SK-N-SH (cell line): ENCODE data around the gene VAMP2.

Source experiments
- ELF1 ChIP-seq: IDR thresholded peaks from 2 replicates; pipeline ENCODE4 v1.4.0; 2012
- EZH2phosphoT487 ChIP-seq: fragments of 200-600 bp; sonication (generic); IDR thresholded peaks from 2 replicates; pipeline ENCODE4 v1.6.1; 2017; ENCODE audit warnings: low read depth, mixed run types, mild to moderate bottlenecking, antibody characterized with exemption, moderate library complexity, borderline replicate concordance
- FOXM1 ChIP-seq: IDR thresholded peaks from 2 replicates; pipeline ENCODE4 v1.4.0; 2012; ENCODE audit warnings: low read depth, mild to moderate bottlenecking
- GABPA ChIP-seq: IDR thresholded peaks from 2 replicates; pipeline ENCODE4 v1.4.0; 2012; ENCODE audit warnings: low read depth, mild to moderate bottlenecking
- MXI1 ChIP-seq: IDR thresholded peaks from 2 replicates; pipeline ENCODE4 v1.6.1; 2012; ENCODE audit warnings: mild to moderate bottlenecking, low read depth, low read length, improper control_type of control experiment
- NRF1 ChIP-seq: IDR thresholded peaks from 2 replicates; pipeline ENCODE4 v1.6.1; 2012; ENCODE audit warnings: low read depth, mild to moderate bottlenecking, low read length
- POLR2AphosphoS5 ChIP-seq: IDR thresholded peaks from 2 replicates; pipeline ENCODE4 v1.6.1; 2012; ENCODE audit warnings: low read depth, low read length
- RAD21 ChIP-seq: IDR thresholded peaks from 2 replicates; pipeline ENCODE4 v1.6.1; 2012; ENCODE audit warnings: mild to moderate bottlenecking, low read length
- YY1 ChIP-seq: IDR thresholded peaks from 2 replicates; pipeline ENCODE4 v1.4.0; 2012; ENCODE audit warnings: low read depth, mild to moderate bottlenecking
- TF ChIP-seq, protein P1 (sequence below): fragments of 200-600 bp; sonication (generic); IDR thresholded peaks from 2 replicates; pipeline ENCODE4 v1.6.1; 2017; ENCODE audit warnings: antibody characterized with exemption, mild to moderate bottlenecking, moderate library complexity
- TF ChIP-seq, protein P2 (sequence below): IDR thresholded peaks from 2 replicates; pipeline ENCODE4 v1.4.0; 2012; ENCODE audit warnings: low read depth, borderline replicate concordance
- TF ChIP-seq, protein P3 (sequence below): IDR thresholded peaks from 2 replicates; pipeline ENCODE4 v1.6.1; 2012; ENCODE audit warnings: mild to moderate bottlenecking, low read depth, low read length, moderate library complexity

DNA sequence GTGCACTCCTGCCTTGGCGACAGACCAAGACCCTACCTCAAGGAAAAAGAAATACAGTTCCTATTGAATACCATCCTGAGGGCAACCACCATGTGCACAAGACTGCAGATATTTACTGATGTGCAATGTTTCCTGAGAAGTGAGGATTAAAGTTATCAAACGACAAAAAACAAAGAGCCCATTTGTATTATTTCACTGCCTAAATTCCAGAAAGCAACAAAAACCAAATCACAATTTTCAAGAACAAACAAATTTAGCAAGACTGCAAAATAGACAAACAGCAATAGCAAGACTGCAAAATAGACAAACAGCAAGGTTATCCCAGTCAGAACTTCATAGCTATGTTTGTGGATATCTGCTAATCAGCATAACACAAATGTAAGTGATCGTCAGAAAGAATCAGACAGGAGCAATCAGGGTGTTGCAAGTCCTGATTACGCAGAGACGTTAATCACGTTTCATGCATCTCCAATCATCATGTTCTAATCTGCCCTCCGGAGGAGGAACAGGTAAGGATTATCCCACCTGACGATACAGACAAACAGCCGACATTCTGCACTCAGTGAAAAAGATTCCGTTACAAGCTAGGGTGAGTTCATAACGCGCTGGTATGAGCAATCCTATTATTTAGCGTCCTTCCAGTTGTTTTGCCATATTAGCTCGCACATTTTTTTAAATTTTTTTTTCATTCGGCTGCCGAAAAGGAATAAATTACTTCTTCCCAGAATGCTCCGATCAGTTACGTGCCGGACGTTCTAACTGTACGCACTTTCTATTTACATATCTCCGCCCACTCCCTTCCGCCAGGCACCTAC is 10.5 kb upstream of the VAMP2 start:
- TF ChIP-seq, protein P1, sequence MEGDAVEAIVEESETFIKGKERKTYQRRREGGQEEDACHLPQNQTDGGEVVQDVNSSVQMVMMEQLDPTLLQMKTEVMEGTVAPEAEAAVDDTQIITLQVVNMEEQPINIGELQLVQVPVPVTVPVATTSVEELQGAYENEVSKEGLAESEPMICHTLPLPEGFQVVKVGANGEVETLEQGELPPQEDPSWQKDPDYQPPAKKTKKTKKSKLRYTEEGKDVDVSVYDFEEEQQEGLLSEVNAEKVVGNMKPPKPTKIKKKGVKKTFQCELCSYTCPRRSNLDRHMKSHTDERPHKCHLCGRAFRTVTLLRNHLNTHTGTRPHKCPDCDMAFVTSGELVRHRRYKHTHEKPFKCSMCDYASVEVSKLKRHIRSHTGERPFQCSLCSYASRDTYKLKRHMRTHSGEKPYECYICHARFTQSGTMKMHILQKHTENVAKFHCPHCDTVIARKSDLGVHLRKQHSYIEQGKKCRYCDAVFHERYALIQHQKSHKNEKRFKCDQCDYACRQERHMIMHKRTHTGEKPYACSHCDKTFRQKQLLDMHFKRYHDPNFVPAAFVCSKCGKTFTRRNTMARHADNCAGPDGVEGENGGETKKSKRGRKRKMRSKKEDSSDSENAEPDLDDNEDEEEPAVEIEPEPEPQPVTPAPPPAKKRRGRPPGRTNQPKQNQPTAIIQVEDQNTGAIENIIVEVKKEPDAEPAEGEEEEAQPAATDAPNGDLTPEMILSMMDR, result no peak
- TF ChIP-seq MXI1, result peak; percentile 48; the same call in 1 of the 2 replicates
- TF ChIP-seq EZH2phosphoT487, result no peak
- TF ChIP-seq YY1, result no peak
- TF ChIP-seq, protein P2, sequence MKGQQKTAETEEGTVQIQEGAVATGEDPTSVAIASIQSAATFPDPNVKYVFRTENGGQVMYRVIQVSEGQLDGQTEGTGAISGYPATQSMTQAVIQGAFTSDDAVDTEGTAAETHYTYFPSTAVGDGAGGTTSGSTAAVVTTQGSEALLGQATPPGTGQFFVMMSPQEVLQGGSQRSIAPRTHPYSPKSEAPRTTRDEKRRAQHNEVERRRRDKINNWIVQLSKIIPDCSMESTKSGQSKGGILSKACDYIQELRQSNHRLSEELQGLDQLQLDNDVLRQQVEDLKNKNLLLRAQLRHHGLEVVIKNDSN, result 0 out of 2 replicates have a peak, but pooled peaks have one; percentile 8
- TF ChIP-seq POLR2AphosphoS5, result peak; percentile 100
- TF ChIP-seq RAD21, result no peak
- no peak for TF ChIP-seq NRF1
- TF ChIP-seq FOXM1, result no peak
- TF ChIP-seq, protein P3, sequence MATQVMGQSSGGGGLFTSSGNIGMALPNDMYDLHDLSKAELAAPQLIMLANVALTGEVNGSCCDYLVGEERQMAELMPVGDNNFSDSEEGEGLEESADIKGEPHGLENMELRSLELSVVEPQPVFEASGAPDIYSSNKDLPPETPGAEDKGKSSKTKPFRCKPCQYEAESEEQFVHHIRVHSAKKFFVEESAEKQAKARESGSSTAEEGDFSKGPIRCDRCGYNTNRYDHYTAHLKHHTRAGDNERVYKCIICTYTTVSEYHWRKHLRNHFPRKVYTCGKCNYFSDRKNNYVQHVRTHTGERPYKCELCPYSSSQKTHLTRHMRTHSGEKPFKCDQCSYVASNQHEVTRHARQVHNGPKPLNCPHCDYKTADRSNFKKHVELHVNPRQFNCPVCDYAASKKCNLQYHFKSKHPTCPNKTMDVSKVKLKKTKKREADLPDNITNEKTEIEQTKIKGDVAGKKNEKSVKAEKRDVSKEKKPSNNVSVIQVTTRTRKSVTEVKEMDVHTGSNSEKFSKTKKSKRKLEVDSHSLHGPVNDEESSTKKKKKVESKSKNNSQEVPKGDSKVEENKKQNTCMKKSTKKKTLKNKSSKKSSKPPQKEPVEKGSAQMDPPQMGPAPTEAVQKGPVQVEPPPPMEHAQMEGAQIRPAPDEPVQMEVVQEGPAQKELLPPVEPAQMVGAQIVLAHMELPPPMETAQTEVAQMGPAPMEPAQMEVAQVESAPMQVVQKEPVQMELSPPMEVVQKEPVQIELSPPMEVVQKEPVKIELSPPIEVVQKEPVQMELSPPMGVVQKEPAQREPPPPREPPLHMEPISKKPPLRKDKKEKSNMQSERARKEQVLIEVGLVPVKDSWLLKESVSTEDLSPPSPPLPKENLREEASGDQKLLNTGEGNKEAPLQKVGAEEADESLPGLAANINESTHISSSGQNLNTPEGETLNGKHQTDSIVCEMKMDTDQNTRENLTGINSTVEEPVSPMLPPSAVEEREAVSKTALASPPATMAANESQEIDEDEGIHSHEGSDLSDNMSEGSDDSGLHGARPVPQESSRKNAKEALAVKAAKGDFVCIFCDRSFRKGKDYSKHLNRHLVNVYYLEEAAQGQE, result peak; percentile 78
- TF ChIP-seq GABPA, result peak; percentile 56
- peak; percentile 55 for TF ChIP-seq ELF1
